ENCODE measurements around the gene PPP1R7. TPM values are rescaled to one million over a fixed set of nuclear protein-coding genes. Genes with fewer than 3 reads are reported as not detected.

The PPP1R7 gene
- total and polyA plus RNA-seq, 8 donors: 22.8 to 126 (median 54.6) TPM

DNA sequence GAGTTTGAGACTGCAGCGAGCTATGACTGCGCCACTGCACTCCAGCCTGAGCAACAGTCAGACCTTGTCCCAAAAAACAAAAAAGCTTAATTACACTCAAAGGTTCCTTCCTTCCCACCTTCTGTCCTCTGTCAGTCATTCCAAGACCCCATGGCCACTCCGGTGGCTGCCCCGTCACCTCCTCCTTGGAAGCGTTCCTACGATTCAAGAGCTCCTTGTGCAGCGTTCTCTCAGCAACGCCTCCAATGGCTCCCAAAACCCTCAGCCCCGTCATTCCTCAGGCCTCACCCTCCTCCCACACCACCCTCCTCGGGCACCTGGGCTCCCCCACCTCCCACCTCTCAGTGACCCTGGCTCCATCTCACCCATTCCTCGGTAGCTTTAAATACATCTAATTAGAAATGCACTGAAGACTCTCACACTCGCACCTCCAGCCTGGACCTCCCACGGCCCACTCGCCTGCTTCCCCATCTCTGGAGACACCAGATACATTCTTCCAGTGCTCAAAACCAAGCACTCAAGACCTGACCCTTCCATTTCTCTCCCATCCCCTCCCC is 9.0 kb upstream of the PPP1R7 start:
- Histone ChIP-seq H3K4me1 (no peaks in the 10 kb centered on the region), H3K9me3 (no peaks in the 10 kb centered on the region), H3K36me3 (peaks cover 2 to 55% (median 44%) of the 10 kb centered on the region in 4 donors), H3K27ac (no peak overlapping the region), H3K27me3 (no peaks in the 10 kb centered on the region), H3K4me3 (no peak overlapping the region)
- DNase-seq: no peak
- intact Hi-C loops (cut with DNase I; ENCODE audit: low total_unique reads): no loop called here
- WGBS, 5 donors: 95 to 97% (median 96%) methylated on average over 14 of the region's 14 CpGs
- TF ChIP-seq POLR2AphosphoS5 (IDR thresholded peaks at IDR 0.05): no peak
- TF ChIP-seq POLR2A (IDR thresholded peaks at IDR 0.05): no peak
- TF ChIP-seq EP300 (IDR thresholded peaks at IDR 0.05): no peak
- TF ChIP-seq, protein P1, sequence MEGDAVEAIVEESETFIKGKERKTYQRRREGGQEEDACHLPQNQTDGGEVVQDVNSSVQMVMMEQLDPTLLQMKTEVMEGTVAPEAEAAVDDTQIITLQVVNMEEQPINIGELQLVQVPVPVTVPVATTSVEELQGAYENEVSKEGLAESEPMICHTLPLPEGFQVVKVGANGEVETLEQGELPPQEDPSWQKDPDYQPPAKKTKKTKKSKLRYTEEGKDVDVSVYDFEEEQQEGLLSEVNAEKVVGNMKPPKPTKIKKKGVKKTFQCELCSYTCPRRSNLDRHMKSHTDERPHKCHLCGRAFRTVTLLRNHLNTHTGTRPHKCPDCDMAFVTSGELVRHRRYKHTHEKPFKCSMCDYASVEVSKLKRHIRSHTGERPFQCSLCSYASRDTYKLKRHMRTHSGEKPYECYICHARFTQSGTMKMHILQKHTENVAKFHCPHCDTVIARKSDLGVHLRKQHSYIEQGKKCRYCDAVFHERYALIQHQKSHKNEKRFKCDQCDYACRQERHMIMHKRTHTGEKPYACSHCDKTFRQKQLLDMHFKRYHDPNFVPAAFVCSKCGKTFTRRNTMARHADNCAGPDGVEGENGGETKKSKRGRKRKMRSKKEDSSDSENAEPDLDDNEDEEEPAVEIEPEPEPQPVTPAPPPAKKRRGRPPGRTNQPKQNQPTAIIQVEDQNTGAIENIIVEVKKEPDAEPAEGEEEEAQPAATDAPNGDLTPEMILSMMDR (IDR thresholded peaks at IDR 0.05): no peak

- no peak overlapping the region for H3K4me3 ChIP-seq
- no peak overlapping the region for H3K27ac ChIP-seq
Measured at GRCh38 chr2:241142063-241142462, 8.2 kb upstream of the PPP1R7 start.

DNA sequence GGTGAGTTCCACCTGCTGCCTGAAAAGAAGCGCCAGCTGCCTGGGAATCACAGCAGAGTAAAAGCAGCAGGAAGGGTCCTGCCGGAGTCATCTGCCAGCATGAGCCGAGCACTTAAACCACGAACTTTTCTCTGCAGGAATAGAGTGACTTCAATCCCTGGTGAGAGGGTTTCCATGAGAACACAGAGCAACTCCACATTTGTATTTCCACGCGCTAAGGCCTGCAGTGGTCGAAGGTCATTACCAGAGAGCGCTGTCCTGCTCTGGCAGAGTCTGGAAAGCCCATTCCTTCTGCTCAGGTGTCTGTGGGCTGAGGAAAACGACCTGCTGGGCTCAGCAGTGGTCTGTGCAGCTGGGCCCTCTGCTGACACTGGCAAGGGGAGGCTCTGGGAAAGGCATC is 7.7 kb upstream of the PPP1R7 start:
- Histone ChIP-seq H3K9me3 (no peaks in the 10 kb centered on the region), H3K27me3 (no peaks in the 10 kb centered on the region), H3K36me3 (peaks cover 2 to 42% (median 31%) of the 10 kb centered on the region in 4 donors), H3K27ac (no peak overlapping the region), H3K4me1 (no peaks in the 10 kb centered on the region), H3K4me3 (no peak overlapping the region)
- DNase-seq: no peak
- TF ChIP-seq POLR2A (IDR thresholded peaks at IDR 0.05): no peak
- no peak for TF ChIP-seq EP300 (IDR thresholded peaks at IDR 0.05)
- TF ChIP-seq, protein P1 (IDR thresholded peaks at IDR 0.05): no peak
- TF ChIP-seq POLR2AphosphoS5 (IDR thresholded peaks at IDR 0.05): no peak
- intact Hi-C loops (cut with DNase I; ENCODE audit: low total_unique reads): no loop called here
- WGBS, 5 donors: 87 to 93% (median 88%) methylated on average over 9 of the region's 9 CpGs

More at GRCh38 chr2:241142063-241142462, 8.2 kb upstream of the PPP1R7 start:
- peaks cover 2 to 48% (median 36%) of the 10 kb centered on the region in 4 donors for H3K36me3 ChIP-seq
- intact Hi-C loops (cut with DNase I; ENCODE audit: low total_unique reads): no loop called here
- no peak for DNase-seq
- H3K27me3 ChIP-seq: no peaks in the 10 kb centered on the region
- H3K9me3 ChIP-seq: no peaks in the 10 kb centered on the region
- H3K4me1 ChIP-seq: no peaks in the 10 kb centered on the region
- WGBS, 5 donors: 91 to 99% (median 96%) methylated on average over 6 of the region's 6 CpGs
- TF ChIP-seq POLR2AphosphoS5 (IDR thresholded peaks at IDR 0.05): no peak
- TF ChIP-seq POLR2A (IDR thresholded peaks at IDR 0.05): no peak
- TF ChIP-seq, protein P1 (IDR thresholded peaks at IDR 0.05): no peak
- no peak for TF ChIP-seq EP300 (IDR thresholded peaks at IDR 0.05)

- WGBS, 5 donors: 76 to 89% (median 78%) methylated on average over 4 of the region's 4 CpGs
- Histone ChIP-seq H3K27me3 (no peaks in the 10 kb centered on the region), H3K36me3 (peaks cover 2 to 13% (median 7%) of the 10 kb centered on the region in 4 donors), H3K4me1 (peaks cover 13 to 25% (median 17%) of the 10 kb centered on the region in 4 donors), H3K27ac (no peak overlapping the region), H3K4me3 (no peak overlapping the region), H3K9me3 (no peaks in the 10 kb centered on the region)
- intact Hi-C loops (cut with DNase I; ENCODE audit: low total_unique reads): no loop called here
- TF ChIP-seq EP300 (IDR thresholded peaks at IDR 0.05): no peak
- no peak for TF ChIP-seq POLR2A (IDR thresholded peaks at IDR 0.05)
- no peak for TF ChIP-seq POLR2AphosphoS5 (IDR thresholded peaks at IDR 0.05)
- TF ChIP-seq, protein P1 (IDR thresholded peaks at IDR 0.05): no peak
- DNase-seq: no peak
Measured at GRCh38 chr2:241146286-241146685, 4.0 kb upstream of the PPP1R7 start.
